ENCODE data around the gene USHBP1. TPM values are rescaled to one million over a fixed set of nuclear protein-coding genes. Genes with fewer than 3 reads are reported as not detected.

USHBP1 gene
- total and polyA plus RNA-seq, 2 of the 13 experiments (the other 11 are each of a cell fraction or from before 2014, with no cell fraction given) = 0.15 to 1.5 TPM

DNA sequence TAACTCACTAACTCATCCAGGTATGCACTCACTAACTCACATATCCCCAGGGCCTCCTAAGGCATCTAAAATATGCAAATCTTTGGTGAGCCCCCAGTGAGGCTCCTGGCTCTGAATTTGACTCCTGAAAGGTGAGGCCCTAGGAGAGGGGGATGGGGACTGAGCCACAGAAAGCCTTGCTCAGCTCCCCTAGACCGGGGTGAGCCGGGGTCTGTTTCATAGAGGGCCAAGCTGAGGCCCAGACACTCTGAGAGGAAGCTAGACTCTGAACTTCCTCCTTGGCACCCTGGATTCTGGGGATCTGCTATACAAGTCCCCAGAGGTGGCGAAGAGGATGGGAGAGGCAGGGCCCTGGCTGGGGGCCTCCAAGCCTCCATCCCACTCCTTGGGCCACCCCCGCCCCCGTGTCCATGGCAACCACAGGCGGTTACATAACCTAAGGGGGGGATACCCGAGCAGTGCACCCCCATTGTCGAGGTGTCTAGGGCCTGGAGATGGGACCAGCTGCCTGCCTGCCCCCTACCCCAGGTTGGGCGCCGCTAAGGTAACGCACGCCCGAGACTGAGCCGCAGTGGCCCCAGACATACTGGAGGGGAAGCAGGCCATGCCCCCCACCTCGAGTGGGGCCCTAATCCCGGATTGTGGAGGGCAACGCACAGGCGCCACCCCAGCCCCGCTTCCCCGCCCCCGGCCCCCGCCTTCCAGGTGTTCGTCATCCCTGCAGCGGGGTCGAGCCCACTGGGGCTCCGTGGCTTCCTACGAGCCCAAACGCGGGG, 38.0 kb upstream of the USHBP1 start:
- BruUV-seq (replicated peaks) = no TSS peak
- Histone ChIP-seq H3K4me1 (ENCODE audit: insufficient read depth, low read length) (peaks cover 33% of the 10 kb centered on the region), H3K4me3 (replicated peaks in 1 of 3; ENCODE audit: insufficient read depth in 1 of 3, low read depth in 2 of 3, low read length in 3 of 3) (peak overlapping the region; percentile 81 to 88 (median 81)), H3K79me2 (ENCODE audit: insufficient read depth, low read length) (peaks cover 3% of the 10 kb centered on the region), H4K20me1 (ENCODE audit: insufficient read depth, low read length) (no peaks in the 10 kb centered on the region), H3K27me3 (ENCODE audit: control insufficient read depth in 1 of 2, insufficient read depth in 2 of 2, low read length in 2 of 2) (no peaks in the 10 kb centered on the region), H3K9me3 (ENCODE audit: low read length) (peaks cover 5% of the 10 kb centered on the region), H3K36me3 (replicated peaks in 1 of 2; ENCODE audit: control insufficient read depth in 1 of 2, insufficient read depth in 2 of 2, low read length in 2 of 2) (peaks cover 0 to 6% of the 10 kb centered on the region in 2 experiments; a peak in 1 of 5 replicates), H3K27ac (ENCODE audit: extremely low read length, insufficient read depth, low read length) (peak overlapping the region; percentile 57), H2AFZ (ENCODE audit: low read length) (no peak overlapping the region), H3K4me2 (ENCODE audit: low read depth, low read length) (peak overlapping the region; percentile 97), H3K9ac (ENCODE audit: insufficient read depth, low read depth, low read length) (peak overlapping the region; percentile 76)
- DNase-seq (ENCODE audit: low spot score) (no peak), ATAC-seq (peak; percentile 3), FAIRE-seq (no peak)
- CTCF ChIA-PET (ENCODE audit: low intra/inter-chr PET ratio, low total read pairs) = no interaction called here
- POLR2A ChIA-PET = interaction anchor here (0.6 to 1.8 kb wide), 4 partner anchors 47 to 87 kb away, joined by 3 to 6 read pairs (median 4); partner anchors contain the start of gene USE1
- WGBS (ENCODE audit: low lambda C conversion rate) = 38% methylated on average over 2 of the region's 29 CpGs
- in situ Hi-C loops (cut with HindIII; ENCODE audit: extremely low pct_ligation_motif_present, low pct_unique_long_range_greater_than_20kb) = no loop called here
- intact Hi-C loops (cut with micrococcal nuclease; ENCODE audit: unreplicated experiment) = loop anchor here (1.0 kb wide), 1 partner anchor 87 kb away; the partner anchor contains the start of gene USE1
- no peak for TF ChIP-seq KAT8 (CRISPR knock-in tag; IDR thresholded peaks at IDR 0.05)
- TF ChIP-seq HDAC1 (CRISPR knock-in tag; IDR thresholded peaks at IDR 0.05) = no peak
- TF ChIP-seq, protein P1, sequence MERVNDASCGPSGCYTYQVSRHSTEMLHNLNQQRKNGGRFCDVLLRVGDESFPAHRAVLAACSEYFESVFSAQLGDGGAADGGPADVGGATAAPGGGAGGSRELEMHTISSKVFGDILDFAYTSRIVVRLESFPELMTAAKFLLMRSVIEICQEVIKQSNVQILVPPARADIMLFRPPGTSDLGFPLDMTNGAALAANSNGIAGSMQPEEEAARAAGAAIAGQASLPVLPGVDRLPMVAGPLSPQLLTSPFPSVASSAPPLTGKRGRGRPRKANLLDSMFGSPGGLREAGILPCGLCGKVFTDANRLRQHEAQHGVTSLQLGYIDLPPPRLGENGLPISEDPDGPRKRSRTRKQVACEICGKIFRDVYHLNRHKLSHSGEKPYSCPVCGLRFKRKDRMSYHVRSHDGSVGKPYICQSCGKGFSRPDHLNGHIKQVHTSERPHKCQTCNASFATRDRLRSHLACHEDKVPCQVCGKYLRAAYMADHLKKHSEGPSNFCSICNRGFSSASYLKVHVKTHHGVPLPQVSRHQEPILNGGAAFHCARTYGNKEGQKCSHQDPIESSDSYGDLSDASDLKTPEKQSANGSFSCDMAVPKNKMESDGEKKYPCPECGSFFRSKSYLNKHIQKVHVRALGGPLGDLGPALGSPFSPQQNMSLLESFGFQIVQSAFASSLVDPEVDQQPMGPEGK (CRISPR knock-in tag; IDR thresholded peaks at IDR 0.05) = peak; percentile 28; the same call in 1 of the 2 replicates
- TF ChIP-seq POLR2AphosphoS2 (IDR thresholded peaks at IDR 0.05; ENCODE audit: low read depth, low read length) = no peak
- TF ChIP-seq NPAS2 (CRISPR knock-in tag; IDR thresholded peaks at IDR 0.05; ENCODE audit: borderline replicate concordance) = no peak
- TF ChIP-seq, protein P2, sequence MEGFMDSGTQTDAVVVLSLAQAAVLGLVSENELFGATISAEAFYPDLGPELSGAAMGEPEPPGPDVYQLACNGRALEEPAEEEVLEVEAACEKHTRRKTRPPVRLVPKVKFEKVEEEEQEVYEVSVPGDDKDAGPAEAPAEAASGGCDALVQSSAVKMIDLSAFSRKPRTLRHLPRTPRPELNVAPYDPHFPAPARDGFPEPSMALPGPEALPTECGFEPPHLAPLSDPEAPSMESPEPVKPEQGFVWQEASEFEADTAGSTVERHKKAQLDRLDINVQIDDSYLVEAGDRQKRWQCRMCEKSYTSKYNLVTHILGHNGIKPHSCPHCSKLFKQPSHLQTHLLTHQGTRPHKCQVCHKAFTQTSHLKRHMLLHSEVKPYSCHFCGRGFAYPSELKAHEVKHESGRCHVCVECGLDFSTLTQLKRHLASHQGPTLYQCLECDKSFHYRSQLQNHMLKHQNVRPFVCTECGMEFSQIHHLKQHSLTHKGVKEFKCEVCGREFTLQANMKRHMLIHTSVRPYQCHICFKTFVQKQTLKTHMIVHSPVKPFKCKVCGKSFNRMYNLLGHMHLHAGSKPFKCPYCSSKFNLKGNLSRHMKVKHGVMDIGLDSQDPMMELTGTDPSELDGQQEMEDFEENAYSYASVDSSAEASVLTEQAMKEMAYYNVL (CRISPR knock-in tag; IDR thresholded peaks at IDR 0.05; ENCODE audit: borderline replicate concordance) = no peak
- no peak for TF ChIP-seq KLF6 (CRISPR knock-in tag; IDR thresholded peaks at IDR 0.05)
- TF ChIP-seq ZNF660 (CRISPR knock-in tag; IDR thresholded peaks at IDR 0.05; ENCODE audit: borderline replicate concordance, low read depth) = no peak
- TF ChIP-seq, protein P3, sequence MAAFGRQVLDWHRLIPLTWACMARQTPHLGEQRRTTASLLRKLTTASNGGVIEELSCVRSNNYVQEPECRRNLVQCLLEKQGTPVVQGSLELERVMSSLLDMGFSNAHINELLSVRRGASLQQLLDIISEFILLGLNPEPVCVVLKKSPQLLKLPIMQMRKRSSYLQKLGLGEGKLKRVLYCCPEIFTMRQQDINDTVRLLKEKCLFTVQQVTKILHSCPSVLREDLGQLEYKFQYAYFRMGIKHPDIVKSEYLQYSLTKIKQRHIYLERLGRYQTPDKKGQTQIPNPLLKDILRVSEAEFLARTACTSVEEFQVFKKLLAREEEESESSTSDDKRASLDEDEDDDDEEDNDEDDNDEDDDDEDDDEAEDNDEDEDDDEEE (CRISPR knock-in tag; IDR thresholded peaks at IDR 0.05) = 0 out of 2 replicates have a peak, but pooled peaks have one; percentile 40
- no peak for TF ChIP-seq AGO2 (optimal IDR thresholded peaks at IDR 0.05; ENCODE audit: low read depth, low read length)
- 0 out of 2 replicates have a peak, but pooled peaks have one; percentile 14 for TF ChIP-seq KDM5B (CRISPR knock-in tag; IDR thresholded peaks at IDR 0.05; ENCODE audit: borderline replicate concordance)
- TF ChIP-seq, protein P4, sequence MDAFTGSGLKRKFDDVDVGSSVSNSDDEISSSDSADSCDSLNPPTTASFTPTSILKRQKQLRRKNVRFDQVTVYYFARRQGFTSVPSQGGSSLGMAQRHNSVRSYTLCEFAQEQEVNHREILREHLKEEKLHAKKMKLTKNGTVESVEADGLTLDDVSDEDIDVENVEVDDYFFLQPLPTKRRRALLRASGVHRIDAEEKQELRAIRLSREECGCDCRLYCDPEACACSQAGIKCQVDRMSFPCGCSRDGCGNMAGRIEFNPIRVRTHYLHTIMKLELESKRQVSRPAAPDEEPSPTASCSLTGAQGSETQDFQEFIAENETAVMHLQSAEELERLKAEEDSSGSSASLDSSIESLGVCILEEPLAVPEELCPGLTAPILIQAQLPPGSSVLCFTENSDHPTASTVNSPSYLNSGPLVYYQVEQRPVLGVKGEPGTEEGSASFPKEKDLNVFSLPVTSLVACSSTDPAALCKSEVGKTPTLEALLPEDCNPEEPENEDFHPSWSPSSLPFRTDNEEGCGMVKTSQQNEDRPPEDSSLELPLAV (CRISPR knock-in tag; conservative IDR thresholded peaks at IDR 0.05; ENCODE audit: low read depth) = no peak
- TF ChIP-seq SP140L (CRISPR knock-in tag; IDR thresholded peaks at IDR 0.05; ENCODE audit: borderline replicate concordance) = no peak
- TF ChIP-seq ZNF761 (CRISPR knock-in tag; conservative IDR thresholded peaks at IDR 0.05) = no peak
- TF ChIP-seq, protein P5, sequence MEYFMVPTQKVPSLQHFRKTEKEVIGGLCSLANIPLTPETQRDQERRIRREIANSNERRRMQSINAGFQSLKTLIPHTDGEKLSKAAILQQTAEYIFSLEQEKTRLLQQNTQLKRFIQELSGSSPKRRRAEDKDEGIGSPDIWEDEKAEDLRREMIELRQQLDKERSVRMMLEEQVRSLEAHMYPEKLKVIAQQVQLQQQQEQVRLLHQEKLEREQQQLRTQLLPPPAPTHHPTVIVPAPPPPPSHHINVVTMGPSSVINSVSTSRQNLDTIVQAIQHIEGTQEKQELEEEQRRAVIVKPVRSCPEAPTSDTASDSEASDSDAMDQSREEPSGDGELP (IDR thresholded peaks at IDR 0.05; ENCODE audit: borderline replicate concordance, low read depth) = no peak
- TF ChIP-seq ZNF354B (CRISPR knock-in tag; IDR thresholded peaks at IDR 0.05) = no peak

All from HepG2 (cell line).